K562 (cell line): ENCODE results near the gene FAM114A1. TPM values are rescaled to one million over a fixed set of nuclear protein-coding genes. Genes with fewer than 3 reads are reported as not detected.

Experiments
- BCOR ChIP-seq: fragments of 450-650 bp; IDR thresholded peaks from 2 replicates; pipeline ENCODE4 v1.6.1; 2016
- CTCFL ChIP-seq: IDR thresholded peaks from 2 replicates; pipeline ENCODE4 v1.6.1; 2011; ENCODE audit warnings: borderline replicate concordance, low read depth, mild to moderate bottlenecking, moderate library complexity, low read length; ENCODE audit not compliant: insufficient read depth, poor library complexity, severe bottlenecking
- CUX1 ChIP-seq: fragments of 200-800 bp; sonication (Bioruptor generic); IDR thresholded peaks from 2 replicates; pipeline ENCODE4 v1.6.1; 2016; ENCODE audit warnings: missing genetic modification characterization, missing compliant biosample characterization
- GABPB1 ChIP-seq: sonication (generic); formaldehyde crosslinking; IDR thresholded peaks from 2 replicates; pipeline ENCODE4 v1.8.0; 2022; ENCODE audit warnings: mild to moderate bottlenecking, missing genetic modification reagents
- HDAC2 ChIP-seq: fragments of 450-650 bp; IDR thresholded peaks from 2 replicates; pipeline ENCODE4 v1.6.1; 2016; ENCODE audit warnings: mild to moderate bottlenecking
- HMBOX1 ChIP-seq: sonication (generic); IDR thresholded peaks from 2 replicates; pipeline ENCODE4 v1.6.1; 2016
- HNRNPK ChIP-seq: fragments of 200-400 bp; formaldehyde crosslinking; IDR thresholded peaks from one replicate; pipeline ENCODE4 v1.6.1; 2018; ENCODE audit warnings: mild to moderate bottlenecking, low read depth, low read length; ENCODE audit not compliant: poor library complexity, severe bottlenecking
- MAZ ChIP-seq, 2 experiments: fragments of 450-650 bp in 1 of 2; sonication (generic) in 1 of 2; formaldehyde crosslinking; IDR thresholded peaks in 1 of 2; conservative IDR thresholded peaks in 1 of 2; 2 replicates each; pipeline versions ENCODE4 v1.4.0 to v1.5.0; 2020; ENCODE audit warnings: mild to moderate bottlenecking in 1 of 2, missing genetic modification reagents in 1 of 2
- MXI1 ChIP-seq: IDR thresholded peaks from 2 replicates; pipeline ENCODE4 v1.6.1; 2011; ENCODE audit warnings: low read depth, mild to moderate bottlenecking, improper control_type of control experiment, low read length
- PRPF4 ChIP-seq: fragments of 200-400 bp; formaldehyde crosslinking; IDR thresholded peaks from one replicate; pipeline ENCODE4 v1.6.1; 2017; ENCODE audit warnings: low read length, low read depth, mild to moderate bottlenecking; ENCODE audit not compliant: insufficient read depth, poor library complexity, severe bottlenecking
- RBM22 ChIP-seq: fragments of 200-400 bp; formaldehyde crosslinking; IDR thresholded peaks from 2 replicates; pipeline ENCODE4 v1.6.1; 2018; ENCODE audit warnings: low read length, low read depth; ENCODE audit not compliant: poor library complexity, severe bottlenecking
- TAL1 ChIP-seq: fragments of 450-650 bp; IDR thresholded peaks from 2 replicates; pipeline ENCODE4 v1.6.1; 2016; ENCODE audit warnings: mild to moderate bottlenecking
- ZHX1 ChIP-seq: fragments of 150-350 bp; conservative IDR thresholded peaks from 2 replicates; pipeline ENCODE4 v1.6.1; 2014; ENCODE audit warnings: low read length
- polyA plus RNA-seq, 8 experiments: library from polyadenylated mRNA; depleted of rRNA in 4 of 8; stranded (reverse) in 5 of 8; unstranded in 3 of 8; fragments of >200 nt; fragmentation: Nextera tagmentation in 2 of 8; fragmentation: Illumina TruSeq in 1 of 8; extraction: Ambion mirVana in 2 of 8; extraction: Trizol in 1 of 8; gene quantifications; 2 replicates each; pipeline versions ENCODE4 v1.2.1 to v1.2.3, GENCODE V29; 2011 to 2014; ENCODE audit warnings: inconsistent platforms in 1 of 8, missing spikeins in 1 of 8
- total RNA-seq, 7 experiments: library from RNA; depleted of rRNA in 6 of 7; stranded (reverse); fragments of >200 nt in 6 of 7; fragmentation: Illumina TruSeq in 2 of 7; extraction: Trizol in 2 of 7; gene quantifications; 2 replicates each; pipeline versions ENCODE4 v1.2.1 to v1.2.3, GENCODE V29; 2011 to 2021; ENCODE audit warnings: low replicate concordance in 1 of 7

FAM114A1 gene
- total and polyA plus RNA-seq, 9 of the 15 experiments (the other 6 are each of a cell fraction or from before 2014, with no cell fraction given), result 1.8 to 12.0 (median 4.3) TPM

- no peak for TF ChIP-seq HMBOX1
- TF ChIP-seq HDAC2, result no peak
- no peak for TF ChIP-seq MAZ (CRISPR knock-in tag; conservative IDR thresholded peaks at IDR 0.05 in 1 of 2, IDR thresholded peaks at IDR 0.05 in 1 of 2)
- TF ChIP-seq CTCFL, result peak; percentile 68
- TF ChIP-seq CUX1 (CRISPR knock-in tag), result no peak
- TF ChIP-seq HNRNPK, result no peak
- TF ChIP-seq PRPF4, result no peak
- no peak for TF ChIP-seq GABPB1 (CRISPR knock-in tag)
- TF ChIP-seq RBM22, result no peak
- no peak for TF ChIP-seq ZHX1
- TF ChIP-seq MXI1, result no peak
- no peak for TF ChIP-seq BCOR
- TF ChIP-seq TAL1, result no peak
Observed at GRCh38 chr4:38860788-38861424, 6.7 kb upstream of the FAM114A1 start (continued).
